ENCODE measurements around the gene CRYGC. TPM values are rescaled to one million over a fixed set of nuclear protein-coding genes. Genes with fewer than 3 reads are reported as not detected.

Gene CRYGC
- total and polyA plus RNA-seq, 2 of the 13 experiments (the other 11 are each of a cell fraction or from before 2014, with no cell fraction given) = 0.20 to 0.27 TPM

DNA sequence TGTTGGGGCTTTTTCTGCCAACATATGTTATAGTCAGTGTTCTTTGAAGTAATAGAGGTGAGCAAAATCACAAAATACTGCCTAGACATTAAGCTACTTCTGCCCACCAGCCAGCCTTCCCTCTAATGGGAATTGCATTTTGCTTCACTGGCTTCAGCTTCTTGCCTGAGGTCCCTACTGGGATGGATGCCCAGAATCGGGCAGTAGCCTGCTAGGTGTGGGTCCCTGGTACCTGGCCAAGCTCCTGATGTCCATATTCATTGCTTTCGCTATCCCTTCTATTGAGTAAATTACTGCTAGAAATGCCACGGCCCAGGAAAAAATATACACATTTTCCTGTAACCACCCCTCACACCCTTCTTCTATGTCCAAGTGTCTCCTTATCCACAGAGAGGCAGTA, 32.3 kb downstream of the CRYGC start:
- no peak for TF ChIP-seq ZNF484 (CRISPR knock-in tag; IDR thresholded peaks at IDR 0.05; ENCODE audit: borderline replicate concordance, low read depth)
- no peak for TF ChIP-seq DPF2 (CRISPR knock-in tag; IDR thresholded peaks at IDR 0.05; ENCODE audit: borderline replicate concordance, low read depth)
- TF ChIP-seq REL (CRISPR knock-in tag; conservative IDR thresholded peaks at IDR 0.05) = no peak
- TF ChIP-seq ZNF577 (CRISPR knock-in tag; IDR thresholded peaks at IDR 0.05; ENCODE audit: borderline replicate concordance, low read depth) = no peak
- TF ChIP-seq TBX3 (IDR thresholded peaks at IDR 0.05; ENCODE audit: borderline replicate concordance) = no peak
- no peak for TF ChIP-seq MAFG (CRISPR knock-in tag; IDR thresholded peaks at IDR 0.05)
- Histone ChIP-seq H3K9ac (ENCODE audit: insufficient read depth, low read depth, low read length) (no peak overlapping the region), H3K4me1 (ENCODE audit: insufficient read depth, low read length) (peaks cover 12% of the 10 kb centered on the region), H2AFZ (ENCODE audit: low read length) (no peak overlapping the region), H3K36me3 (replicated peaks in 1 of 2; ENCODE audit: control insufficient read depth in 1 of 2, insufficient read depth in 2 of 2, low read length in 2 of 2) (no peaks in the 10 kb centered on the region), H3K27ac (ENCODE audit: extremely low read length, insufficient read depth, low read length) (no peak overlapping the region), H3K79me2 (ENCODE audit: insufficient read depth, low read length) (no peaks in the 10 kb centered on the region), H3K4me2 (ENCODE audit: low read depth, low read length) (no peak overlapping the region), H3K9me3 (ENCODE audit: low read length) (no peaks in the 10 kb centered on the region), H3K27me3 (ENCODE audit: control insufficient read depth in 1 of 2, insufficient read depth in 2 of 2, low read length in 2 of 2) (peaks cover 1 to 11% of the 10 kb centered on the region in 2 experiments), H4K20me1 (ENCODE audit: insufficient read depth, low read length) (no peaks in the 10 kb centered on the region), H3K4me3 (replicated peaks in 1 of 3; ENCODE audit: insufficient read depth in 1 of 3, low read depth in 2 of 3, low read length in 3 of 3) (no peak overlapping the region)
- intact Hi-C loops (cut with micrococcal nuclease; ENCODE audit: unreplicated experiment) = no loop called here
- ChIA-PET POLR2A (no interaction called here), CTCF (ENCODE audit: low intra/inter-chr PET ratio, low total read pairs) (no interaction called here)
- no peak for DNase-seq (ENCODE audit: low spot score)
- WGBS (ENCODE audit: low lambda C conversion rate) = 37% methylated on average over 3 of the region's 3 CpGs
- BruUV-seq (replicated peaks) = no TSS peak
- in situ Hi-C loops (cut with HindIII; ENCODE audit: extremely low pct_ligation_motif_present, low pct_unique_long_range_greater_than_20kb) = no loop called here
- FAIRE-seq = no peak
- no peak for ATAC-seq

DNA sequence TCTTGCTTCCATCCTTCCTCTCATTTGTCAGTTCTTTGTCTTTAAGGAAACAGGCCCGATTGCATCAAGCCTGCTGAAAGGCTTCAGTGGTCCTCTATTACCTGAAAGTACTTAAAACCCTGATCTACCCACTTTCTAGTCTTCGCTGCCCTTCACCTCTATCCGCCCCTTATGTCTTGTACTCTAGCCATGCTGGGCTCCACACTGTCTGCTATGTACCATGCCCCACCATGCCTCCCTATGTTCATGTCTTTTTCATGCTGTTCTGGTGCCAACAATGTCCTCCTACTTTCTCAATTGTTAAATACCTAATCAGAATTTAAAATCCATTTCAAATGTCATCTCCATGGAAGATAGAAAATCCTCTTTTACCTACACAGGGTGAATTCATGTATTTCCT, 33.5 kb downstream of the CRYGC start:
- in situ Hi-C loops (cut with HindIII; ENCODE audit: extremely low pct_ligation_motif_present, low pct_unique_long_range_greater_than_20kb) = no loop called here
- FAIRE-seq (no peak), DNase-seq (ENCODE audit: low spot score) (no peak), ATAC-seq (peak; percentile 31; the same call in 1 of the 3 replicates)
- TF ChIP-seq HOXA3 (CRISPR knock-in tag; IDR thresholded peaks at IDR 0.05) (no peak), ZFP90 (CRISPR knock-in tag; IDR thresholded peaks at IDR 0.05; ENCODE audit: borderline replicate concordance) (no peak), ZBTB4 (CRISPR knock-in tag; IDR thresholded peaks at IDR 0.05; ENCODE audit: borderline replicate concordance) (no peak), FOXP1 (IDR thresholded peaks at IDR 0.05) (no peak), FOXP1 (CRISPR knock-in tag; IDR thresholded peaks at IDR 0.05) (no peak), STAT5B (CRISPR knock-in tag; IDR thresholded peaks at IDR 0.05) (no peak), TARDBP (CRISPR knock-in tag; IDR thresholded peaks at IDR 0.05) (no peak), HNRNPK (IDR thresholded peaks at IDR 0.05; ENCODE audit: low read depth, low read length, poor library complexity, severe bottlenecking) (no peak), GPN1 (CRISPR knock-in tag; IDR thresholded peaks at IDR 0.05; ENCODE audit: borderline replicate concordance) (no peak), EHMT2 (IDR thresholded peaks at IDR 0.05; ENCODE audit: borderline replicate concordance, low read depth, low read length) (no peak), BORCS8-MEF2B (CRISPR knock-in tag; IDR thresholded peaks at IDR 0.05) (no peak)
- peaks cover 12% of the 10 kb centered on the region for H3K4me1 ChIP-seq (ENCODE audit: insufficient read depth, low read length)
- WGBS (ENCODE audit: low lambda C conversion rate) = 57% methylated on average over 3 of the region's 3 CpGs
- intact Hi-C loops (cut with micrococcal nuclease; ENCODE audit: unreplicated experiment) = no loop called here
- H3K27me3 ChIP-seq (ENCODE audit: control insufficient read depth in 1 of 2, insufficient read depth in 2 of 2, low read length in 2 of 2) = peaks cover 1 to 11% of the 10 kb centered on the region in 2 experiments
- no peaks in the 10 kb centered on the region for H4K20me1 ChIP-seq (ENCODE audit: insufficient read depth, low read length)
- no TSS peak for BruUV-seq (replicated peaks)
- H2AFZ ChIP-seq (ENCODE audit: low read length) = no peak overlapping the region
- H3K4me2 ChIP-seq (ENCODE audit: low read depth, low read length) = no peak overlapping the region
- CTCF ChIA-PET (ENCODE audit: low intra/inter-chr PET ratio, low total read pairs) = no interaction called here
- H3K9me3 ChIP-seq (ENCODE audit: low read length) = no peaks in the 10 kb centered on the region
- no peak overlapping the region for H3K27ac ChIP-seq (ENCODE audit: extremely low read length, insufficient read depth, low read length)
- H3K79me2 ChIP-seq (ENCODE audit: insufficient read depth, low read length) = no peaks in the 10 kb centered on the region
- H3K36me3 ChIP-seq (replicated peaks in 1 of 2; ENCODE audit: control insufficient read depth in 1 of 2, insufficient read depth in 2 of 2, low read length in 2 of 2) = no peaks in the 10 kb centered on the region
- POLR2A ChIA-PET = no interaction called here
- H3K4me3 ChIP-seq (replicated peaks in 1 of 3; ENCODE audit: insufficient read depth in 1 of 3, low read depth in 2 of 3, low read length in 3 of 3) = no peak overlapping the region
- no peak overlapping the region for H3K9ac ChIP-seq (ENCODE audit: insufficient read depth, low read depth, low read length)

Data from HepG2 (cell line).